GM18870 (cell line): ENCODE measurements around the gene PTPN14.
A peak's percentile ranks its signal among the peaks of the same experiment; 100 is the strongest.
"Not testable (repeated sequence)": the region's sequence is repeated elsewhere in the genome, so short reads cannot be mapped to it uniquely, and the experiment has no call there.

Experiments used
- ATAC-seq: cut with Tn5 transposase; IDR thresholded peaks from one replicate; pipeline ENCODE4 v1.9.1; 2021; ENCODE audit warnings: moderate library complexity; ENCODE audit not compliant: unreplicated experiment

PTPN14 gene

DNA sequence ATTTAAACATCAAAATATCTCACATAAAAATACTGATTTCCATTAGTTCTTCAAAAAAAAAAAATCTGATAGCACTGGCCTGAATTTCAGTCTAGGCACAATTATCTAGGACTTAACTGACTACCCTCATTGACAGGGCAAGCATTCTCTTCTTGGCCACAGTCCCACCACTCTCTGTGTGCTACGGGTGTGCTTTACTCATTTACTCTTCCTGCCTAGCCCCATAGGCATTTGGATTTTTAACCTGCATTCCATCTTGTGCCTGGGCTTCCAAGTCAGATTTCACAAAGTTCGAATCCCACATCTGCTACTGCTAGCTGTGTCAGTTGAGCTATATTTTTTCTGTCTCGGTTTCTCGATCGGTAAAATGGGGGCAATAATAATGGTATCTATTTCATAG, 38.0 kb downstream of the PTPN14 start:
- ATAC-seq = no peak

DNA sequence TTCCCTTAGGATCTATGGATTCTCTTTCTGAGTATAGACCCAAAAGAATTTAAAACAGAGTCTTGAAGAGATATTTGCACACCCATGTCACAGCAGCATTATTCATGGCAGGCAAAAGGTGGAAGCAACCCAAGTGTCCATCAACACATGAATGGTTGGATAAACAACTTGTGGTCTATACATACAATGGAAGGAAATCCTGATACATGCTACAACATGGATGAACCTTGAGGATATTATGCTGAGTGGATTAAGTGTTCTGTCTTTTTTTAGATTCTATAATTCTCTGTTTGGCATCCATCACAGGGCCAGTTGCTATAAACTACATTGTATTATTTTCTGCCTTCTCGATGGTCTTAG, 39.8 kb downstream of the PTPN14 start:
- no peak for ATAC-seq

DNA sequence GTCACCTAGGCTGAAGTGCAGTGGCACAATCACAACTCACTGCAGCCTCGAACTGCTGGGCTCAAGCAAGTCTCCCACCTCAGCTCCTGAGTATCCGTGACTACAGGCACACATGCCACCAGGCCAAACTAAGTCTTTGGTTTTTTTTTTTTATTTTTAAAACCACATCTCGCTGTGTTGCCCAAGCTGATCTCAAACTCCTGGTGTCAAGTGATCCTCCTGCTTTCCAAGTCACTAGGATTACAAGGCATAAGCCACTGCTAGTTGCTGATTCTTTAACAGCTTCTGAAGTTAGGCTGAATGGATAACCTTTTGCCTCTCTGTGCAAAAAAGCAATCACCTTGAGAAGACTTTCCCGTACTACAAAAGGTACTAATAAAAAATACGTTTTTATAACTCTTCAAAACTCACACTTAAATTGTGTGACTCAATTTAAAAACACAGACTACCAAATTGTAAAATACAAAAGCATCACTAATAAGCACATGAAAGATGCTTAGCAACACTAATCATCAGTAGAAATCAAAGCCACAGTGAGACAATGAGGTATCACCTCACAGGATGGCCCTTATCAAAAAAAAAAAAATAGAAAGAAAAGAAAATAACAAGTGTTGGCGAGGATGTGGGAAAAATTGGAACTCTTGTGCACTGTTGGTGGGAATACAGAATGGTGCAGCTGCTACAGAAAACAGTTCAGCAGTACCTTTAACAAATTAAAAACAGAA, 40.3 kb downstream of the PTPN14 start:
- ATAC-seq = no peak

DNA sequence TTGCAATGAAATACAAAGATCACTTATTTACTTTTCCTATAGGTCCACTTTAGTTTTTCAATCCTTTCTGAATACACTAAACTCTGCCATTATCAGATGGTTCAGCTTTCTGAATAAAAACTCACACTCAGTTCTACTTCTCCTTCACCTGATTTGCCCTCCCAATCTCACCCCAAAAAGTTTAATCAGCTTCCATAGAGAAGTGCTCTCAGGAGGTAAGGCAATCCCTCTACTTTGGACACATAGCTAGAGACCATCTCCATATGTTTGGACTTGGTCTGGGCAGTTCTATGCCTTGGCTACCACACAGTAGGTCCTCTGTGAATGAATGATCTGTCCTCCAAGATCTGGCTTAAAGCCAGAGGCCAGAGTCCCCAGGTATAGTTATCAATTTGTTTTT, 40.9 kb downstream of the PTPN14 start:
- ATAC-seq = no peak

DNA sequence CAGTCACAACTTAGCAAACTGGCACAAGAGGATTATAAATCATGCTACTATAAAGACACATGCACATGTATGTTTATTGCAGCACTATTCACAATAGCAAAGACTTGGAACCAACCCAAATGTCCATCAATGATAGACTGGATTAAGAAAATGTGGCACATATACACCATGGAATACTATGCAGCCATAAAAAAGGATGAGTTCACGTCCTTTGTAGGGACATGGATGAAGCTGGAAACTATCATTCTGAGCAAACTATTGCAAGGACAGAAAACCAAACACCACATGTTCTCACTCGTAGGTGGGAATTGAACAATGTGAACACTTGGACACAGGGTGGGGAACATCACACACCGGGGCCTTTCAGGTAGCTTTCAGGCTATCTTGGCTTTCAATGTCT, 41.8 kb downstream of the PTPN14 start:
- not testable (repeated sequence) for ATAC-seq

DNA sequence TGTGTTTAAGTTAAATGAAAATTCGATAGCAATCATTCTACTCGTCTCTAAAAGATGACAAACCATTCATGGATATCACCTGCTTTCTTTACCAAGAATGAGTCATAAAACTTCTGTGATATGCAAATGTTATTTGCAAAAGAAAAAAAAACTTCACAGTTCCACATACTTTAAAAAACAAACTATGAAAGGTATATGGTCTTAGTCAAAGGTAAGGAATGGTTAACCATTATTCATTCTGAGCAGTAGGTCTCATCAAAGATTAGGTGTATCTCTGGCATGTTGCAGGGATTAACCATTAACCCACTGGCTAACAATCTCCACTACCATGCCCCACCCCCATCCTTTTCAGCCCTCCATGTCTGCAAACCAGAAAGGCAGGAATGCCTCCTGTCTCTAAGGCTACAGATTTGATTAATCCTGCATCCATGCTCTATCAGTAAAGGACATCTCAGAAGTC, 44.4 kb downstream of the PTPN14 start:
- peak; percentile 89 for ATAC-seq

DNA sequence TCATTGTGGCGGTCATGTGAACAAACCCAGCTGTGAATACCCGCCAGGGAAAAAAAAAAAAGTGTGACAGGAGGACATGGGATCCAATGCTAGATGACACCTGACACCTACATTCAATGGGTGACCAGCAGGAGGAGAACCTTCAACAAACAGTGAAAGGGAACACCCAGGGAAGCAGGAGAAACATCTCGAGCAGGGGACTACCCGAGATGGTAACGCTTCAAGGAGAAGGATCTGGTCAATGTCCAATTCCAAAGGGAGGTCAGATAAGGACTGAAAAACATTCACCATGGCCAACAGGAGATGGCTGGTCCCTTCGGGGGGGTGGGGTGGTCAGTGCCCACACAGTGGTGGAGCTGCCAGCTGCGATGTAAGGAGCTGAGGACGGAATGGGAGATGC, 46.3 kb downstream of the PTPN14 start:
- no peak for ATAC-seq

DNA sequence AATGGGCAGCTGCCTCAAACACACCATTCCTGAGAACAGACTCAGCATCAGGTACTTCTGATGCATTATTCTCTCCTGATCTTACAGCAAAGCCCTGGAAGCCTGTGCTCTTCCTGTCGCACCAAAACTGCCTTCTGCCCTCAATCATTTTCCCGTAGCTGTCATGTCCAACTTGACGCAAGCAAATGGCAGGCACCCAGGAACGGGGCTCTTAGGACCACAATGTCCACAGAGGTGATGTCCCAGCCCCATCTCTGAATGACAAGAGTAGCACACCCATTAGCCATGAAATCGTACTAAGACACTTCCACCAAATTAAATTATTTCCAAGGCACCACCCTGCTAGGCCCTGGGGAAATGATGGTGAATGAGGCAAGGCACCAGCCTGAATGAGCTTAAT, 47.1 kb downstream of the PTPN14 start:
- no peak for ATAC-seq

DNA sequence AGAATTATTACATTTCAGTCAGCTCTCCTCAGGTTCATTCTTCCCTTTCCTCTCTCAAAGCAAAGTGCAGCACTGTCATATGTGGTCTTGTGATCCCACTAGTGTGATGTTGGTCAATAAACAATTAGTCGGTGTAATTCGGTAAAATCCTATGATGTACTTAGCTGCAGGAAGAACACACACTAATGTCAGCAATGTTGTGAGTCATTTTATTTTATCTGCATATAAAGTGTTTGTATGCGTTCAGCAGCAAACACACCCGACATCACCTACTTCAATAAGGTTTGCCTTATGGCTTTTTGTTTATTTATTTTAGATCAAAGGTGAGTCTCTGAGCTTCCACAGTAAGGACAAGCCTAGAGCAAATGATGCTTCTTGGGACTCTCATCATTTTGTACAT, 47.8 kb downstream of the PTPN14 start:
- ATAC-seq = no peak

DNA sequence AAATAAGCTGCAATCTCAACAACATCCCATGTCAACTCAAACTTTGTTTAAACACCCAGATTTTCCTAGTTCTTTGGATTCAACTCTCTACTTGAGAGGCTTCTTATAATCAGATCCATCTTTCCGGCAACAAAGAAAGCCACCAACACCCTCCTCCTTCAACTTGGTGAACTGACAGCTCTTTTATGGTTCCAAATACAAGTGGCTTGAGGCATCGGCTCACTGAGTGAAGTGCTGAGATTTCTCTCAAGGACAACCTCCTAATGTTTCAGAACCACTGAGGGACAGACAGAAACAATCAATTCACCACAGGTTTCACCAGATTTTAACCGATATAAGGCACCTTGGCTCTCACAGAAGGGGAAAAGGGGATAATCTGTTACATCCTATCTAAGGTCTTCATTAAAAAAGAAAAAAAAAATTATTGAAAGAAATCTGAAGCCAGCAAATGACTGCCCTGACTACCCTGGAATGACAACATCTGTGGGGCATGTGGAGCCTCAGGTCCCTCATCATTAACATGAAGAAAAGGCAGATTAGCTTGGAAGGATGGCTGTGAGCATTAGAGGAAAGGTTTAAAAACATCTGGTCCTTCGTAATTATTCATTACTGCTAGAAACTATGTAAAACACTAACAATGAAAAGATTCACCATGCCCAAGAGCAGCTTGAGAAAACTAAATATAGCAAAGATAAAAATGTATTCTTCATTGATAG, 50.9 kb downstream of the PTPN14 start:
- ATAC-seq = no peak

DNA sequence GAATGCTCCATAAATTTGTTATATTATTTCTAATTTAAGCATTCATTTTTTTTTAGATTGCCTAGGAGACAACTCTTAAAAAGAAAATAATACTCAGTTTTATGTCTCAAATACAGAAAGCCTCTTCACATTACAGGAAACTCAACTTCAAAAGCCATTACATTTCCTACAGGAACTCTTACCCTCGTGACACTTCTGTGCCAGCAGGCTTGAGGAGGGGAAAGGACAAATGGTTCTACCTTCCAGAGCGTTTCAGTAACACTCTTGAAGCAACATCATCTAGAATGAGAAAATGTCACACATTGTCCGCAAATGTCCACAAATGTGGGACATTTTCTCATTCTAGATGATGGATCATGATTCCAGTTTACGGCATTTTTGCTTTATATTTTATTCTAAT, 51.7 kb downstream of the PTPN14 start:
- no peak for ATAC-seq

DNA sequence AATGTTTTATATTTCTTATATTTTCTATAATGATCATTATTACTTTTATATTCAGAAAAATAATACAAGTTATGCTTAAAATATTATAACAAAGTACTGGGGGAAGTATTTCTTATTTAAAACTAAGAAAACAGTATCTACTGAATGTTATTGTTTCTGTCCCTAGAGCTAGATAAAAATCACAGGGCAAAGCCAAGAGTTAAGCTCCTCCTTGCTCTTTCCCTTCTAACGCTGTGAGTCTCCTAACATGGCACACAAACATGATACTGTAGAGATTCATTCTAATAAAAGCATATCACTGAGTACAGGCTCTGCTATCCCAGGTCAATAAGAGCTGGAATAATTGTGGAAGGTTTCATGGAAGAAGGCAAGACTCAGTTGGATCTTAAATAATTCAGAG, 53.4 kb downstream of the PTPN14 start:
- no peak for ATAC-seq

DNA sequence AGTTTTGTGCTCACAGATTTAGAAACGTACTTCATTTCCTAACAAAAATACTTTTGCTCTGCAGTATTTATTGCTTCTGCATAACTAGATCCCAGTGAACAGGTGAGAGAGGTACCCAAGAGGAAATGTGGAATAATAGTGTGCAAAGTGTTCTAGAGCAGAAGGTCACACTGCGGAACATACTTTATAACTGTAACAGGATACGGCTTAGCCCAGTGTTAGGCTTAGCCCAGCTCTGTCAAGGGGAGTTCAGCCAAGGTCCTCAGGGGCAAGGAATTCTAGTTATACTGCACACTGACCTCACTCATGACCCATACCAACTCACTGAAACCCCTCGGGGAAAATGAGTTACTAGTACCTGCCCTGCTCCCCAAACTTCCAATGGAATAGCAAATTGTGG, 55.3 kb downstream of the PTPN14 start:
- no peak for ATAC-seq

DNA sequence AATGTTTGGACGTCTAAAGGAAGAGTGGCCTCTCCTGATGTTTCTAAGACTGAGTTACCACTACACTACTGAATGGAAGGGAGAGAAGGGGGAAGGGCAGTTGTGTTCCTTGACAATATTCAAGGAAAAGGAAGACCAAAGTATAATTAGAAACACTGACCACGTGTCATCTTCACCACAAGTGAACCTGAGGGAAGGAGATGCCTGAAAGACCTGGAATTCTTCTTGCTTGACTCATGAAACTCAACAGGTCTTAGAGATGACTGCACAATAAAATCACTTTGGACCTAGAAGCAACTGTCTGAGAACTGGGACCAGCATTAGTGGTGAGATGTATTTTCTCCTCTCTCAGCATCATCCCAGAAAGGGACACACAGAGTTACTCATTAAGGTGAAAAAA, 56.7 kb downstream of the PTPN14 start:
- ATAC-seq = no peak

DNA sequence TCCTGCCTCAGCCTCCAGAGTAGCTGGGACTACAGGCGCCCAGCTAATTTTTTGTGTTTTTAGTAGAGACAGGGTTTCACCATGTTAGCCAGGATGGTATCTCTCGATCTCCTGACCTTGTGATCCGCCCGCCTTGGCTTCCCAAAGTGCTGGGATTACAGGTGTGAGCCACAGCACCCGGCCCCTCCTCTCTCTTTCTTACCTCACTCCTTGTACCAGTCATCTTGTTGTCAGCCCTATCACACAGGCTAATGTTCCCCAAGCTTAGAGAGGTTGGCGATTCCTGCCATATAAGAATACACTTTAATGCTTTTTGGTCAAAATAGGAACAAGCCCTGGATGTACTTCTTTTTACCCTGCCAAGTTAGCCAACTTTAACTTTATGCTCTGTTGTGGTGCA, 57.2 kb downstream of the PTPN14 start:
- not testable (repeated sequence) for ATAC-seq

DNA sequence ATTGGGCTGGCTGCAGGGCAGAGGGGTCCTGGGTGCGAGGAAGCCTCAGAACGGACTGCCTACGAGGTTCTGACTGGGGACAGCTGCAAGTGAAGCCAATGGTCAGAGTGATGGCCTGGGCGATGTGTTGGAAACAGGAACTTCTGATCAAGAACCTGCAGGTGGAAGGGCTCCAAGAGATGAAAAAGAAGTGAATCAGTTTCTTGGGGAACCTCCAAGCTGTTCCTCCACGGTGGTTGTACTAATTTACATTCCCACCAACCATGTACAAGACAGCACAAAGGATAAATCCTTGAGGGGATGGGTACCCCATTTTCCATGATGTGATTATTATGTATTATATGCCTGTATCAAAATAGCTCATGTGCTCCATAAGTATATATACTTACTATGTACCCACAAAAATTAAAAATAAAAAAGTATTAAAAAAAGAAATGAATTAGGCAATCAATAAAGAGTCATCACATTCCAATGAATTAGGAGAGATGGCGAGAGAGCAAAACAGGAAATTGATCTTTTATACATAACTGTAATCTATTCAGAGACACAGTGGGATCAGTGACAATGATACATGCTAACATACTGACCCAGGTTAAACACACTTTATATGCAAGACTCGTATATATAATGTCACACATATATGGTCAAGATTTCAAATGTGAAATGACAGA, 58.1 kb downstream of the PTPN14 start:
- no peak for ATAC-seq

DNA sequence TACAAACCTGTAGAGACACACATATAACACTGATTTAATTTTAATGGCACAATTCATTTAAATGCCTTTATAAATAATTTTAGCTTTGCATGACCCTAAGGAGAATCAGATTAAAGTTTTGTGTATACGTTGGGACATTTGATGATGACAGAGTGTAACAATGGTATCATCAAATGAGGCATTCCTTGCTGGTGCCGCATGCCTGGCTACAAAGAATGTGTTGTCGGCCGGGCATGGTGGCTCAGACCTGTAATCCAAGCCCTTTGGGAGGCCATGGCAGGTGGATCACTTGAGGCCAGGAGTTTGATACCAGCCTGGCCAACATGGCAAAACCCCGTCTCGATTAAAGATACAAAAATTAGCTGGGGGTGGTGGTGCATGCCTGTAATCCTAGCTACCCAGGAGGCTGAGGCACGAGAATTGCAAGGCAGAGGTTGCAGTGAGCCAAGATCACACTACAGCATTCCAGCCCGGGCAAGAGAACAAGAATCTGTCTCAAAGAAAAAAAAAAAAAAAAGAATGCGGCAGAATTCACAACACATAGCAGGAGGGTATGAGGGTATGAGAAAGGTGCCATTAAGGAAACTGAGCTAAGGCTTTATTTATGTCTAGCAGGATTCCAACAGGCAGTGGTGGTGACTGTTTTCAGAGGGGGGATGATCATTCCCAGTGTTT, 58.9 kb downstream of the PTPN14 start:
- ATAC-seq = no peak

DNA sequence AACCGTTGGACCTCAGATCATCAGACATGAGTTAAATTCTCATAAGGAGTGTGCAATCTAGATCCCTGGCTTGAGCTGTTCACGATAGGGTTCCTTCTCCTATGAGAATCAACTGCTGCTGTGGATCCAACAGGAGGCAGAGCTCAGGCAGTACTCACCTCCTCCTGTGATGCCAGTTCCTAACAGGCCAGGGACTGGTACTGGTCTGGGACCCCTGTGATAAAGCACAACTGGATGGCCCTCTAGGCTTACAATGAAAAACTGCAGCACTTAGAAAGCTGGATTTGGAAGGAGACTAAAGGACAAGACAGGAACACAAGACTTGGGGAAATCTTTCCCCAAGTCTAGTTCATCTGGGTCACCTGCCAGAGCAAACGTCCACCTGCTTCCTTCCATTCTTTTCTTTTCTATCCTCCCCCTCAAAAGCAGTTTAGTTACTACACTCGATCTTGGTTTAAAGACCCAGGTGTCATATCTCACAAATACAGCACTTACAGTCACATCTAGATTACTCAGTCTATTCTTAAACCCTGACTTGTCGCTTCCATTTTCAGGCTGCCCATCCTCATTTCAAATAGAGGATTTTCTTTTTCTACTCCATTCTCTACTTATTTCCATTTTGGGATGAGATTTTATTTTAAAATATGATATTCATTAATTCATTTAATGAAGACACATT, 59.8 kb downstream of the PTPN14 start:
- ATAC-seq = no peak

DNA sequence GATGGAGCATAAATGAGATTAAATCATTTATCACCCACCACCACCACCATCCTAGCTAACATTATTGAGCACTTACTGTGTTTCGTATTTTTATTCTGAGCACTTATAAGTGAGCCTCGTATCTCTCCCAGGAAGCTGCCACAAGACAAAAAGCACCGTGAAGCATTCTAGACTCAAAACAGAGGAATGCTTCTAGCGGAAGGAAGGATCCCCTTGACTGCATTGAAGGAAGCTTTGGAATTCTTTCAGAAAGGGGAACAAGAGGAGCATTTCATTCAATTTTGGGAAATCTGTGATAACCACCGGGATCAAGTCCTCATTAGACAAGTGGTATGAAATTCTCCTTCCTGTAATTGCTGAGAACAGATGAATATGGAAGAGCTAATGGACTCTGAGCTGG, 66.3 kb downstream of the PTPN14 start:
- ATAC-seq = no peak

DNA sequence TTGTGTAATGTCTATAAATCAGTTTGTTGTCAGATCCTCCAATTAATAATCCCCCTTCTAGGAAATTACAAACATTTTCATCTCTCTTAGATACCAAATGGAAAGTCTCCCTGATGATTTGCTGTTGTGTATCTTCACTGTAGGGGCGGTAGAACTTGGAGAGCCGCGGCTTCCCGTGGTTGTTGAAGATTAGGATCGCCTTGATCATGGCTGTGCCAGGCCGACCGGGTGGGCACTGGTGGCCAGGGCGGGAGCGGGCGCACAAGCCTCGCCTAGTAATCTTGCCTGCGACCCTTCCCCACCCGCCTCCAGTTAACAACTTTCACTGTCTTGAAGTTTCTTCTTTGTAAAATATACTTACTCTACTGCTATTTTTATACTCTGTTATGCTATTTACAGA, 68.2 kb downstream of the PTPN14 start:
- ATAC-seq = not testable (repeated sequence)
